Umbilical cord (tissue), 2 donors: ENCODE data around the gene RCOR3. TPM values are rescaled to one million over a fixed set of nuclear protein-coding genes. Genes with fewer than 3 reads are reported as not detected.
"Not testable (repeated sequence)": the region's sequence is repeated elsewhere in the genome, so short reads cannot be mapped to it uniquely, and the experiment has no call there.

ENCODE experiments used
- DNase-seq: peaks from one replicate; pipeline ENCODE4 v3.0.0-alpha.2; 2015; ENCODE audit warnings: low spot score
- total RNA-seq: library from RNA; depleted of rRNA; stranded (reverse); fragments of >200 nt; gene quantifications from one replicate; pipeline ENCODE4 v1.2.3, GENCODE V29; 2014; ENCODE audit warnings: low replicate concordance; ENCODE audit not compliant: insufficient read depth

RCOR3 gene
- total RNA-seq, 1 donor from 2014 or later, result 45.3 TPM

DNA sequence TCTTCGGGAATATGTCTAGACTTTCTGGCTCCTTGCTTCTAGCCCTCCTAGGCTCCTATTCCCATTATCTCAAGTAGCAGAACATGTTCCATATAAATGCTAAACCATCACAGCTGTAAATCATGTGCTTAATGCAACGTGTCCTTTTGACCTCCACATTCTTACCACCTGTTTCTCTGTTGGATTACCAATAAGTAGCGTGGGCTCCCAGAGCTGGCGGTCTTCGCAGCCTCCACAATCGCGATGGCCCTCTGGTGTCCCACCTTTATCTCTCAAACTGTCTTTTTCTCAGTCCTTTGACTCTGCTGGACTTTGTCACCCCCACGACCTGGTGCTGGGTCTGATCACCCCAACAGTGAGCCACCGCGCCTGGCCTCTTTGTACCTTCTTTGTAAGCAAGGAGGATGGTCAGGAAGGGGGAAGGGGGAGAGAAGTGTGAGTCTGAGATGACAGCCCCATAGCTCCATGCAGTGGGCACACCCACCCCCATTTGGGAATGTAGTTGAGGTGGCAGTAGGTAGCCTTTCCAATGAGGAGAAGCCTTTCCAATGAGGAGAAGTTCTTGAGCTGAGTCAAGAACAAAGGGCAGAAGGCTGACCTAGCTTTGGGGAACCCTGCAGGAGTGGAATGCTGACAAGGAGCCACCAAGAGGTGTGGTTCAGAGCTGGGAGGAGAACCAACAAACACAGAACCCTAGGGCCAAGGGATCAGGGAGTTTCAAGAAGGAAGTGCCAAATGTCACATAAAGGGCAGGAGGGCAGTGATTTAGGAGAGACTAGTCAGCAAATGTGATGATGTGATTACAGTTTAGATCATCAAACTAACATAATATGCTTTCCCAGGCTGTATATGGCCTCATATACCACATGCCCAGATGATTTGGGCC is 81.7 kb downstream of the RCOR3 start:
- DNase-seq, result no peak

DNA sequence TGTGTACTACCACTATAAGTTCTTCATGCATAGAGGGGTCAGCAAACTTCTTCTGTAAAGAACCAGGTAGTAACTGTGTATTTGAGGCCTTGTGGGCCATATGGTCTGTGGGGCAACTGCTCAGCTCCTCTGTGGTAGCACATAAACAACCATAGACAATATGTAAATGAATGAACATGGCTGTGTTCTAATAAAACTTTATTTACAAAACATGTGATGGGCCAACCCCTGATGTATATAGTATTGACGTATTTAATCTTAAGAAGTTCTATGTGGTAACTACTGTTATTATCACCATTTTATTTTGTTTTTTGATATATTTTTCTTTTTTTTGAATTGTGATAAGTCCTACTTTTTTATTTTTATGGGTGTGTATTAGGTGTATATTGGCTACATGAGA is 82.8 kb downstream of the RCOR3 start:
- no peak for DNase-seq

DNA sequence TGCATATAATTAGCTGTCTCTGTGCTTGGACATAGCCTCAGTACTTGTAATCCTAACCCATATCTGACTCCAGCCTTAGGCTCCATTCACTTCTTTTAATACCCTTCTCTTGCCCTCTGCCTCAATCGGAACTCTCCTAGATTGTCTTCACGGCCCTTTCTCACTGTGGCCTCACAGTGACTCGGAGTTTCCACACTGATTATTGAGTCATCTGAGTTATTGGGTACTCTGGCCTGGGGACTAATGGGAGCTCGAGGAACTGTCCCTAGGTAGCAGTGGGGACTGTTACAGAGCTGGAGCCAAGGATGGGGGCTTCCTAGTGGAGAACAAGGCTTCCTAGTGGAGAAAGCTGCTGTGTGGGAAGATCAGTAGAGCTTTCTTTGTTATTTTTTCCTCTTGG is 84.4 kb downstream of the RCOR3 start:
- no peak for DNase-seq

DNA sequence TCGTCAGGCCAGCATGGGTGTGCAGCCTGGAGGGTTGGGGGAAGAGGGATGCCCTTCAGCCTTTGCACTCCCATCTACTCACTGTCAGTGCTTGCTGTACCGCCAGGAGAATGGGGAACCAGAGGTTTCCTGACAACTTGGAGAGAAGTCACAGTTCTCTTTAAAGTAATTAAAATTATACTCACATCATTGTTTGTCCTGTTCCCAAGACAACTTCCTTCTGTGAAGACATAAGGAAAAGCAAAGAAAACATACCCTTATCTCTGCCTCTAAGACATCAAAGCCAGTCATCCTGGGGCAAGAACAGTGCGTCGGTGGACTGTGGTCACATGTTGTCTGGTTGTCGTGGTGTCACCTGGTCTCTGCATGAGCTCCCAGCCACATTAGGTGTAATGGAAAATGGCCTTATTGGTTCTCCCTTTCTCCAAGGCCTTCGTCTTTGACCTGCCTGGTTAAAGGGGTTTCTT is 85.0 kb downstream of the RCOR3 start:
- DNase-seq, result no peak

DNA sequence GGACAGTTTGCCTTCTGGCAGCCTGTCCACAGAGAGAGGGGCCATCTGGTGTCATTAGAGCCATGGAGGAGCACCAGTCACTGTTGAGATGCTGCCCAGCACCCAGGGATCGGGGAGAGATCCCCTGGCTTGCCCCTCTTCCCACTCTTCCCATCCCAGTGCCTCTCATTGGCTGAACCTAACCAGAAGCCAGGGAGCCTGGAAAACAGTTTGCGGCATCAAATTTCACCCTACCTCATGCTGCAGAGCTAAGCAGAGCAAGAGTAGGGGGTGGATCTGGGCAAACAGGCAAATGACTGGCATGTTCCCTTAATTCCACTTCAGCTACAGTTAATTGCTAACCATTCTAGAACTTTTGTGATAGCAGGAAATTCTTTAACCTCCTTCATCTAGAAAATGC is 86.6 kb downstream of the RCOR3 start:
- DNase-seq, result no peak

DNA sequence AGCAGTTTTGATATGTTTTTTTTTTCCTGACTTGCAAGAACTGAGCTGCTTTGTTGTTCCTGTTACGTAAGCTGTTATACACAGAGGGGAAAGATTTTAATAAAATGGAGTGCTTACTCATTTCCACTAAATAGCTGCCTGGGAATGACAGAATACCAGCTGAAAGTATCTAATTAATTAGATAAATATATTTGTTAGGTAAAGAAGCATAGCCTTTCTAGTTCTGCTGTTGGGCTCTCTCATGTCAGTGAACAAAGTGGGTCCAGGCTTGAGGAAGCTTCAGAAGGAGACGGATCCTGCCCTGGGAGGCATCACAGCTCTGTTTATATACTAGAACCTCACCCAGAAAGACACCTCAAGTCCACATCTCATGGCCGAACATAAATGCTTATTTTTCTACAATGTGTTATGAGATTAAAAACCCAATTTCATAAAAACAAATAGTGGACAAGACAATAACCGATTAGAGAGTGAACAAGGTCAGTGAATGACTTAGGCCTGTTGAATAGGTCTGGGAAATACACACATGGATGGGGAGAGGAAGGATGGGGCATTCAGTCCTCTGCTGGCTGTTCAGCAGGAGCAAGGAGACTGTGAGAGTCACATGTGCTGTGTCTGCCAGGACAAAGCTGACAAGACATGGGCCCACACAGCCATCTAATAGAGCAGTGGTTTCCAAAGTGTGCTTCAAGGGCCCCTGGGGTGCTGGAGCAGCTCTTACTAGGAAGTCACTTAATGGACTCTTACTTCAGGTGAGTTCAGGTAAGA is 88.1 kb downstream of the RCOR3 start:
- DNase-seq, result no peak

DNA sequence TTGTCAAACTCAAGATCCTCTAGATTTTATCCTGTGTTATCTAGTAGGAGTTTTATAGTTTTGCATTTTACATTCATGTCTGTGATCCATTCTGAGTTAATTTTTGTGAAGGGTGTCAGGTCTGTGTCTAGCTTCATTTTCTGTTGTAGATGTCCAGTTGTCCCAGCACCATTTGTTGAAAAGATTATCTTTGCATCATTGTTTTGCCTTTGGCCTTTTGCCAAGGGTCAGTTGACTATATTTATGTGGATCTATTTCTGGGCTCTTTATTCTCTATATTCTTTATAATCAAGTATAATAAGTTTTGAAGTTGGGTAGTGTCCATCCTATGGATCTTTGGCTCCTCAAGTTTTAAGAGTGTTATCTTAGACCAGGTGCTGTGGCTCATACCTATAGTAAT is 89.4 kb downstream of the RCOR3 start:
- no peak for DNase-seq

DNA sequence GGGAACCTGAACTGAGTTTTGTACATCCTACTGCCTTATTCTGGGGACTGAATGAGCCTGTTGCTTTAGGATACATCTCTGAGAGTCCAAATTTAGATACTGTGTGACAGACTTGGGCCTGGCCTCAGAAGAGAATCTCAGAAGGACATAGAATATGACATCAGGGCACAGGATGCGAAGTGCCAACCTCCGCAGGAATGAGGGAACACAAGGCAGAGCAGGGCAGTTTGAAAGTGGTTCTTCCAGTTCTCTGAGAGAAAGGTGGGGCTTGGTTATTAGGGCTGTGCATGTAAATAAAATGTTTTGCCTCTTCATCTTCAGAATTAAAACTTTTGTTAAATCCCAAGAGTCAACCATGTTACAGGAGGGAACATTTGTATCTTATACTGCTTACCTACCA is 90.6 kb downstream of the RCOR3 start:
- no peak for DNase-seq

DNA sequence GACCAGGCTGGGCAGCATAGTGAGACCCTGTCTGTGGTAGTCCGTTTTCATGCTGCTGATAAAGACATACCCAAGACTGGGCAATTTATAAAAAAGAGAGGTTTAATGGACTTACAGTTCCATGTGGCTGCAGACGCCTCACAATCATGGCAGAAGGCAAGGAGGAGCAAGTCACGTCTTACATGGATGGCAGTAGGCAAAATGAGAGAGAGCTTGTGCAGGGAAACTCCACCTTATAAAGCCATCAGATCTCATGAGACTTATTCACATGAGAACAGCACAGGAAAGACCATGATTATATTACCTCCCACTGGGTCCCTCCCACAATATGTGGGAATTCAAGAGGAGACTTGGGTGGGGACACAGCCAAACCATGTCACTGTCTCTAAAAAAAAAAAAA is 92.9 kb downstream of the RCOR3 start:
- DNase-seq, result not testable (repeated sequence)

DNA sequence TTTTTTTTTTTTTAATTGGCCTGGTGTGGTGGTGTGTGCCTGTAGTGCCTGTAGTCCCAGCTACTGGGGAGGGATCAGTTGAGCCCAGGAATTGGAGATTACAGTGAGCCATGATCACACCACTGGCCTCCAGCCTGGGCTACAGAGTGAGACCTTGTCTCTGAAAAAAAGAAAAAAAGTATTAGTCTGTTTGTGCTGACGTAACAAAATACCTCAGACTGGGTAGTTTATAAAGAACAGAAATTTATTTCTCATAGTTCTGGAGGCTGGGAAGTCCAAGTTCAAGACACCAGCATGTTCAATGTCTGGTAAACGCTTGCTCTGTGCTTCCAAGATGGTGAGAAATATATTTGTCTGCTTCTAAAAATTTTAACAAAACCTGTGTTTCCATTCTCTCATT is 93.3 kb downstream of the RCOR3 start:
- no peak for DNase-seq

DNA sequence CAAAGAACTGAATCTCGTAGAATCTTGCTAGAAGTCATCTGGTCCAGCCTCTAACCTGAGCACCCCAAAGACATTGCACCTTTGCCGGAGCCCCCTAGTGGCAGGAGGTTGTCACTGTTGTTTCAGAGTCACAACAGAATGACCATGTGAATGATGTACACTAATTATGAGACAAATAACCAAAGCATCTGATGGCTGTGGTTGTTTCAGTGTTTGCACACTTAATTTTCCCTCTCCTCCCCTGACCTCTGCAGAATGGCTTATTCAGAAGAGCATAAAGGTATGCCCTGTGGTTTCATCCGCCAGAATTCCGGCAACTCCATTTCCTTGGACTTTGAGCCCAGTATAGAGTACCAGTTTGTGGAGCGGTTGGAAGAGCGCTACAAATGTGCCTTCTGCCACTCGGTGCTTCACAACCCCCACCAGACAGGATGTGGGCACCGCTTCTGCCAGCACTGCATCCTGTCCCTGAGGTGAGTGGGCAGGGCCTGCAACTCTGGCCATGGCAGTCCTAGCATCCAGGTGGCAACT is 93.9 kb downstream of the RCOR3 start:
- DNase-seq, result no peak

DNA sequence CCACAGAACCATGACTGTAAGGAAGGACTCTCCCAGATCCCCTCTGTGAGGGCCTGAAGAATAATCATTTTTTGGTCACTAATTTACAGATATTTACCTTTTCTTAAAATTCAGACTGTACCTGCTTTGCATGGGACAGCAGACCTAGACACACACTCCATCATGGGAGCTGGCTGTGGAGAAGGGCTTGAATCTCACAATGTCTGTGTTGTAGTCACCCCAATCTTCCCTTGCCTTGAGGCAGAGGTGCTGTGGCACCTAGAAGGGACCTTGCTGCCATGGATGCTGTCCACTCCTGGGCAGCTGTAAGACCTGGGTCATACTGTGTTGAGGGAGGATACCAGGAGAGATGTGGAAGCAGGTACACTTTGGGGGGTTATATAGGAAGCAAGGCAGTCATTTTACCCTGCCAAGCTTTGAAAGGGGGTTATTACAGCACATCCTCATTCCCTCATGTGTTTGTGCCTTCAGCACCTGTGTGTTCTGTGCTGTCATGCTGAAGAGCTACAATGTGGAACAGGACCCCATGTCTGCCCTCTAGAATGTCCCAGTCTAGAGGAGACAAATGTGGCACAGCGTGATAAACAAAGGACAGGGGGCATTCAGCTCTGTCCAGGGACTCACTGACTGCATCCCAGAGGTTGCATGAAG is 94.5 kb downstream of the RCOR3 start:
- DNase-seq, result no peak

DNA sequence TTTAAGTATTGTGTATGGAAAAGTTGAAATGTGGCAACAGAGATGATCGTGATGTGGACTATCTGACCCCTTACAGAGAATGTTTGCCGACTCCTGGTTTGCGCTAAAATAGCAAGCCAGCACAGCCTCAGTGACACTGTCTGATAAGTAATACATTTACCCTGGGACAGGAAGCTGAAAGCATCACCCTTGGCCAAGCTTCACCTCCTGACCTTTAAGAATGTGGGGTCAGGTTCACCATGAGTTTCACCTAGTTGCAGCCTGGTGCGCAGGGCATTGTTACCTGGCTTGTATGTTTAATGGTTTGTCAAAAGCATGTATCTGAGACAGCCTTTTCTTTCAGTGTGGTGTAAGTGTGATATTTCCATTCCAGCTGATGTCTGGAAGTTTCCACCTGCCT is 96.7 kb downstream of the RCOR3 start:
- DNase-seq, result no peak

DNA sequence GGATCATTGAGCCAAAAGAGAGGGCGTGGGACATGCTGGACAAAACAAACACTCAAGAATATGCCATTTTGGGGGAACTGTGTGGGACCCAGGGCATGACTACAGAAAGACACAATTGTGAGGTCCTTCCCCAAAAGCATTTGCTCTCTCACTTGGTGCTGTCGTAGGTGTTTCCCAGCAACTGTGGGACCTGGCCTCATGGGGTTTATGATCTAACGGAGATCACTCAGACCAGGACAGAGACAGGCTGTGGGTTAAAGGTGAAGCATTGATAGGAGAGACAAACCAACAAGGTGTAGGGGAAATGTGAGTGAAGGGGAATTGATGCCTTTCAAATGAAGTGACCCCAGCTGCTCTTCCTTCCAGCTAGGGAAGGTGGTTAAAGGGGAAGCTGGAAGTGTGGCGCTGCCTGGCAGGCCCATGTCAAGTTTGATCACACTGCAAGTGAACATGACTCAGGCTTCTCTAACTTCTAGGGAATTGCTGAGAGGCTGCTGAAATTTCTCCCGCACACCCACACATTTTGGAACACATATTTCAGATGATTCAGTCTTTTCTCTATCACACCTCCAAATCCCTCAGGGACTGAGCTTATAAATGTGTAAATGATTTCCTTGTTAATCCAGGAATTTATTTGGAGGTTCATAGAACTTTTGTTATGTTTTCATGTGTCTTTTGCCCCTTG is 97.7 kb downstream of the RCOR3 start:
- DNase-seq, result no peak

DNA sequence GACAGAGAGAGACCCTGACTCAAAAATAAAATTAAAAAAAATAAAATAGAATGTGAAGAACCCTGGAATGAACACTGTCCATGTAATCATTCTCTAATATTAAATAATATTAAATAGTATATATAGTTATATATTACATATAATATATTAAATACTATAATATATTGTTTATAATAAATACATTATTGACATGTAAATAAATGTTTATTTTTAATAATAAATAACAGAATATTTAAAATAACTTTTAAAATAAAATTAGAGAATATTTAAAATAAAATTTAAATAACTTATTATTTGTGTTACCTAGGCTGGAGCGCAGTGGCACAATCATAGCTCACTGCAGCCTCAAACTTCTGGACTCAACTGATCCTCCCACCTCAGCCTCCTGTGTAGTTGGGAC is 99.5 kb downstream of the RCOR3 start:
- DNase-seq, result no peak

DNA sequence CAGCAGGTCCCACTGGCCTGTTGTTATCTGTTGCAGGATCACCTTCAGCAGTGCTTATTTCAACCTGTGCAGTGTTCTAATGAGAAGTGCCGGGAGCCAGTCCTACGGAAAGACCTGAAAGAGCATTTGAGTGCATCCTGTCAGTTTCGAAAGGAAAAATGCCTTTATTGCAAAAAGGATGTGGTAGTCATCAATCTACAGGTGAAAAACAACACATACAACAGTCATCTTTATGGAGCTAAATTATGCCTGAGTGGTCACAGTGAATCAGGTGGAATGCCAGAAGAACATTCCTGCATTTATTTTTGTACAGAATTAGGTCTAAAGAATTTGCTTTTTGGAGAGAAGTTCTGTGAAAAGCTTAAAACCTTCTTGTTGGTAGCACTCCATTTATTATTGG is 100.7 kb downstream of the RCOR3 start:
- no peak for DNase-seq

DNA sequence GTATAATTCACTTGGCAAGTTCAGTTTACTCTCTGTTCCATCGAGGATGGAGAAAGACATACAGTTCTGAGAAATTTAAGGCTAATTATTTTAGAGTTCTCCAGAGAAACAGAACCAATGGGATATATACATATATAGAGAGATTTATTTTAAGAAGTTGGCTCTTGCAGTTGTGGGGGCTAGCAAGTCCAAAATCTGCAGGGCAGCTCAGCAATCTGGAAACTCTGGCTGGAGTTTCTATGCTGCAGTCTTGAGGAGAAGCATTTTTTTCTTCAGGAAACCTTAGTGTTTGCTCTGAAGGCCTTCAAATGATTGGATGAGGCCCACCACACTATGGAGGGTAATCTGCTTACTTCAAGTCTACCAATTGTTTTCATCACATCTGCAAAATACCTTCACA is 102.0 kb downstream of the RCOR3 start:
- no peak for DNase-seq
